Activated CD8-positive, alpha-beta memory T cell treated with anti-CD3 and anti-CD28 coated beads, Interleukin-2, amount 50 U/mL, for 48 hours (primary cell): ENCODE results near the gene KIRREL3.

Source experiments
- DNase-seq: peaks from one replicate; pipeline ENCODE4 v3.0.0-alpha.2; 2020

Gene KIRREL3

GRCh38 chr11:126456089-126456488, 544.5 kb downstream of the KIRREL3 start:
- no peak for DNase-seq

- DNase-seq = no peak
Observed at GRCh38 chr11:126452241-126453101, 548.1 kb downstream of the KIRREL3 start.

- DNase-seq = no peak
Observed at GRCh38 chr11:126451211-126451802, 549.3 kb downstream of the KIRREL3 start.

- DNase-seq = no peak
Observed at GRCh38 chr11:126450806-126451205, 549.8 kb downstream of the KIRREL3 start.

GRCh38 chr11:126450198-126450597, 550.4 kb downstream of the KIRREL3 start:
- DNase-seq = no peak

GRCh38 chr11:126446581-126446980, 554.0 kb downstream of the KIRREL3 start:
- DNase-seq = no peak

GRCh38 chr11:126444072-126444471, 556.5 kb downstream of the KIRREL3 start:
- no peak for DNase-seq

GRCh38 chr11:126443120-126443519, 557.5 kb downstream of the KIRREL3 start:
- no peak for DNase-seq

- DNase-seq = peak; percentile 91
Observed at GRCh38 chr11:126440792-126441514, 559.6 kb downstream of the KIRREL3 start.

- no peak for DNase-seq
Observed at GRCh38 chr11:126440276-126440675, 560.3 kb downstream of the KIRREL3 start.

- DNase-seq = no peak
Observed at GRCh38 chr11:126438691-126439090, 561.9 kb downstream of the KIRREL3 start.

GRCh38 chr11:126438272-126438671, 562.3 kb downstream of the KIRREL3 start:
- DNase-seq = no peak

- DNase-seq = no peak
Observed at GRCh38 chr11:126437731-126438130, 562.8 kb downstream of the KIRREL3 start.

- no peak for DNase-seq
Observed at GRCh38 chr11:126436209-126436755, 564.3 kb downstream of the KIRREL3 start.

- DNase-seq = no peak
Observed at GRCh38 chr11:126434950-126435335, 565.6 kb downstream of the KIRREL3 start.

GRCh38 chr11:126433989-126434949, 566.3 kb downstream of the KIRREL3 start:
- no peak for DNase-seq

GRCh38 chr11:126433244-126433846, 567.2 kb downstream of the KIRREL3 start:
- DNase-seq = no peak

GRCh38 chr11:126432525-126432924, 568.0 kb downstream of the KIRREL3 start:
- no peak for DNase-seq

GRCh38 chr11:126432065-126432461, 568.5 kb downstream of the KIRREL3 start:
- no peak for DNase-seq

- no peak for DNase-seq
Observed at GRCh38 chr11:126431401-126432064, 569.0 kb downstream of the KIRREL3 start.
